Astrocyte (in vitro differentiated cells and primary cell): ENCODE measurements around the gene FZR1. TPM values are rescaled to one million over a fixed set of nuclear protein-coding genes. Genes with fewer than 3 reads are reported as not detected.

Experiments
- DNase-seq: peaks from one replicate; pipeline ENCODE4 v3.0.0-alpha.2; 2010; ENCODE audit warnings: low read depth
- FAIRE-seq: peaks from 2 replicates; lab custom pipeline; 2011; peaks lifted over from hg19 to GRCh38; lab: Jason Lieb, UNC
- H2AFZ ChIP-seq: 2 replicates; pipeline ENCODE4 v1.6.0; 2012; ENCODE audit warnings: low read depth, low read length, inconsistent platforms
- H3K27ac ChIP-seq: 2 replicates; pipeline ENCODE4 v1.5.1; 2011; ENCODE audit warnings: low read depth, low read length, inconsistent platforms
- H3K27me3 ChIP-seq: 2 replicates; pipeline ENCODE4 v1.6.0; 2011; ENCODE audit warnings: low read length, inconsistent platforms; ENCODE audit not compliant: insufficient read depth
- H3K36me3 ChIP-seq: 2 replicates; pipeline ENCODE4 v1.5.1; 2011; ENCODE audit warnings: low read length, inconsistent platforms; ENCODE audit not compliant: insufficient read depth
- H3K4me1 ChIP-seq: 2 replicates; pipeline ENCODE4 v1.5.1; 2011; ENCODE audit warnings: low read length, inconsistent platforms; ENCODE audit not compliant: insufficient read depth
- H3K4me2 ChIP-seq: 2 replicates; pipeline ENCODE4 v1.6.0; 2012; ENCODE audit warnings: low read length, inconsistent platforms
- H3K4me3 ChIP-seq: 2 replicates; pipeline ENCODE4 v1.5.1; 2011; ENCODE audit warnings: low read depth, mild to moderate bottlenecking, low read length, inconsistent platforms; ENCODE audit not compliant: insufficient read depth
- H3K79me2 ChIP-seq: 2 replicates; pipeline ENCODE4 v1.6.0; 2012; ENCODE audit warnings: mild to moderate bottlenecking, low read length, inconsistent platforms; ENCODE audit not compliant: insufficient read depth
- H3K9ac ChIP-seq: 2 replicates; pipeline ENCODE4 v1.6.0; 2012; ENCODE audit warnings: mild to moderate bottlenecking, low read length, inconsistent platforms
- H3K9me3 ChIP-seq: 2 replicates; pipeline ENCODE4 v1.5.1; 2012; ENCODE audit warnings: low read depth, mild to moderate bottlenecking, low read length, inconsistent platforms; ENCODE audit not compliant: insufficient read depth
- H4K20me1 ChIP-seq: 2 replicates; pipeline ENCODE4 v1.6.0; 2012; ENCODE audit warnings: low read length, inconsistent platforms; ENCODE audit not compliant: insufficient read depth
- H3K27ac Mint-ChIP-seq: one replicate; pipeline ENCODE4 v1.8.0; 2021; ENCODE audit warnings: mild to moderate bottlenecking, mixed read lengths; ENCODE audit not compliant: unreplicated experiment
- H3K27me3 Mint-ChIP-seq: one replicate; pipeline ENCODE4 v1.8.0; 2021; ENCODE audit warnings: low read depth, mixed read lengths; ENCODE audit not compliant: unreplicated experiment
- H3K36me3 Mint-ChIP-seq: one replicate; pipeline ENCODE4 v1.8.0; 2021; ENCODE audit warnings: low read depth, mixed read lengths; ENCODE audit not compliant: unreplicated experiment
- H3K4me1 Mint-ChIP-seq: one replicate; pipeline ENCODE4 v1.8.0; 2021; ENCODE audit warnings: low read depth, mixed read lengths; ENCODE audit not compliant: unreplicated experiment
- H3K4me3 Mint-ChIP-seq: one replicate; pipeline ENCODE4 v1.8.0; 2021; ENCODE audit warnings: mild to moderate bottlenecking, moderate library complexity, mixed read lengths; ENCODE audit not compliant: unreplicated experiment
- H3K9me3 Mint-ChIP-seq: one replicate; pipeline ENCODE4 v1.8.0; 2021; ENCODE audit warnings: mild to moderate bottlenecking, mixed read lengths; ENCODE audit not compliant: unreplicated experiment
- EZH2 ChIP-seq: IDR thresholded peaks from 2 replicates; pipeline ENCODE4 v1.6.1; 2012; ENCODE audit warnings: mild to moderate bottlenecking, low read length, inconsistent platforms; ENCODE audit not compliant: insufficient read depth
- total RNA-seq: library from RNA; stranded (reverse); gene quantifications from 2 replicates; pipeline ENCODE4 v1.2.1, GENCODE V29; 2021
- TF ChIP-seq, protein P1 (sequence below): IDR thresholded peaks from 2 replicates; pipeline ENCODE4 v1.5.1; 2011; ENCODE audit warnings: low read depth, mild to moderate bottlenecking, inconsistent platforms, low read length, moderate library complexity; ENCODE audit not compliant: insufficient read depth

Gene FZR1
- total RNA-seq, 1 donor from 2014 or later: 51.8 TPM

DNA sequence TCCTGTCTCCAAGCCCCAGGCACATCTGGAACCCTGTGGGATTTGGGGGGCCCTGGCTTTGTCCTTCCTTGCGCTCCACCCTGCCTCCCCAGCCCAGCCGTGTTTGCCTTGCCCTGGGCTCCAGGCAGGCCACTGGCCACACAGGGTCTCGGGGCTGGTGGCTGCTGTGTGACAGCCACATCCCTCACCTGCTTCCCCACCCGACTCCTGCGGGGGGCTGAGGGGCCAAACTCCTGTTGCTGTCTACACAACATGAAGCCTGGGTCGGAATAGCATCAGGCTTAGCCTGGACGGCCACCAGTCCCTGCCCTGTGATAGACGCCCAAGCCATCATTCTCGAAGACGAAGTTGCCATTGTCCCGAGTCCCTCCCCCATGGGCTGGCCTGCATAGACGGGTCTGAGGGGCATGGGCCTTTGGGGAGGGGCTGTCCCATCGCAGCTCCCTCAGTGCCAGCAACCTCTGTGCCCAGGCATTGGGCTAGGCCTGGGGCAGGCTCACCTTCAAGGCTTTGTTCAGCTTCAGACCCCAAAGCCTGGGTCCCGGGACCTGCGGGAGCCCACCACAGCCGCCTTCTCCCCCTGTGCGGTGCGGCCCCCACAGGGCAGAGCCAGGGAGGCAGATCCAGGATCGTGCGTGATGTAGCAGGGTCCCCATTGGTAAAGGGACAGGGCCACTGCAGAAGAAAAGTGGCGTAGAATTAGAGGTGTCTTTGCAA is 17.4 kb downstream of the FZR1 start:
- Histone ChIP-seq H3K79me2 (peaks cover 69% of the 10 kb centered on the region), H3K4me2 (no peak overlapping the region), H3K27me3 (no peaks in the 10 kb centered on the region), H3K4me3 (no peak overlapping the region), H3K27ac (no peak overlapping the region), H3K36me3 (peaks cover 4% of the 10 kb centered on the region), H4K20me1 (peaks cover 77% of the 10 kb centered on the region), H3K9me3 (no peaks in the 10 kb centered on the region), H2AFZ (no peak overlapping the region), H3K4me1 (no peaks in the 10 kb centered on the region), H3K9ac (no peak overlapping the region)
- FAIRE-seq: no peak
- H3K36me3 Mint-ChIP-seq: peaks cover 6% of the 10 kb centered on the region
- peaks cover 5% of the 10 kb centered on the region for H3K4me1 Mint-ChIP-seq
- H3K4me3 Mint-ChIP-seq: no peak overlapping the region
- no peak for TF ChIP-seq EZH2
- TF ChIP-seq, protein P1, sequence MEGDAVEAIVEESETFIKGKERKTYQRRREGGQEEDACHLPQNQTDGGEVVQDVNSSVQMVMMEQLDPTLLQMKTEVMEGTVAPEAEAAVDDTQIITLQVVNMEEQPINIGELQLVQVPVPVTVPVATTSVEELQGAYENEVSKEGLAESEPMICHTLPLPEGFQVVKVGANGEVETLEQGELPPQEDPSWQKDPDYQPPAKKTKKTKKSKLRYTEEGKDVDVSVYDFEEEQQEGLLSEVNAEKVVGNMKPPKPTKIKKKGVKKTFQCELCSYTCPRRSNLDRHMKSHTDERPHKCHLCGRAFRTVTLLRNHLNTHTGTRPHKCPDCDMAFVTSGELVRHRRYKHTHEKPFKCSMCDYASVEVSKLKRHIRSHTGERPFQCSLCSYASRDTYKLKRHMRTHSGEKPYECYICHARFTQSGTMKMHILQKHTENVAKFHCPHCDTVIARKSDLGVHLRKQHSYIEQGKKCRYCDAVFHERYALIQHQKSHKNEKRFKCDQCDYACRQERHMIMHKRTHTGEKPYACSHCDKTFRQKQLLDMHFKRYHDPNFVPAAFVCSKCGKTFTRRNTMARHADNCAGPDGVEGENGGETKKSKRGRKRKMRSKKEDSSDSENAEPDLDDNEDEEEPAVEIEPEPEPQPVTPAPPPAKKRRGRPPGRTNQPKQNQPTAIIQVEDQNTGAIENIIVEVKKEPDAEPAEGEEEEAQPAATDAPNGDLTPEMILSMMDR: no peak
- no peaks in the 10 kb centered on the region for H3K27me3 Mint-ChIP-seq
- DNase-seq: no peak
- no peaks in the 10 kb centered on the region for H3K9me3 Mint-ChIP-seq
- no peak overlapping the region for H3K27ac Mint-ChIP-seq

DNA sequence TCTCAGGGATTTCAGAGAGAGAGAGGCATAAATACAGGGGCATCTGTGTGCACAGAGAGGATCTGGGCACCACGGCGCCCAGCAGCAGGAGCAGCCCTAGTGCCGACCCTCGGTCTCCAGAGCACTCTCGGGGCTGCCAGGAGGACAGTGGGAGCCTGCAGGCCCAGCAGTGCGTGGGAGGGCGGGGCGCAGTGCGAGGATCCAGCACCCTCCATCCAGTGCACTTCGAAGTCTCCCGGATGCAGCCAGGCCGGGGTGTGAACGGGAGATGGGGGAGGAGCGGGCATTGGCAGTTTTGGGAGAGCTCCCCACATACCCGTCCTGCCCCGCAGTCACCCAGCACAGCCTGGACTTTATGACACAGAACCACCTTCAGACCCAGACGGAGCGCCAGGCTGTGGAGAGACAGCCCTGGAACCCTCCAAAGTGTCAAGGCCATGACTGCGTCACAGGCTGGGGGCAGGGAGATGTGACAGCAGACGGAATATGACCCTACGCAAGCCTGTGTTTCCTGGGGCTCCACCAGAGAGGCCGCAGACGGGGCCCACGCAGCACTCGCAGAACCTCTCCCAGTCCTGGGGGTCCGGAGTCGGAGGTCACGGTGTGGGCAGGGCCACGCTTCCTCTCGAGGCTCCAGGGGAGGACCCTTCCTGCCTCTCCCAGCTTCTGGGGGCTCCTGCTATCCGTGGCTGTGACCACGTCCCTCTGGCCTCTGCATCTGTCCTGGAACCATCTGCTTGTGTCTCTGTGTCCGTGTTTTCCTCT is 18.1 kb downstream of the FZR1 start:
- Histone ChIP-seq H3K9me3 (no peaks in the 10 kb centered on the region), H3K36me3 (peaks cover 4% of the 10 kb centered on the region), H3K4me1 (no peaks in the 10 kb centered on the region), H3K4me2 (no peak overlapping the region), H3K4me3 (no peak overlapping the region), H3K9ac (no peak overlapping the region), H3K27ac (no peak overlapping the region), H4K20me1 (peaks cover 75% of the 10 kb centered on the region), H3K79me2 (peaks cover 65% of the 10 kb centered on the region), H2AFZ (no peak overlapping the region), H3K27me3 (no peaks in the 10 kb centered on the region)
- Mint-ChIP-seq H3K9me3 (no peaks in the 10 kb centered on the region), H3K36me3 (peaks cover 6% of the 10 kb centered on the region), H3K27me3 (no peaks in the 10 kb centered on the region), H3K27ac (no peak overlapping the region), H3K4me1 (peaks cover 5% of the 10 kb centered on the region), H3K4me3 (no peak overlapping the region)
- FAIRE-seq: no peak
- TF ChIP-seq EZH2: no peak
- TF ChIP-seq, protein P1: no peak
- no peak for DNase-seq
